ENCODE data around the gene DEDD. TPM values are rescaled to one million over a fixed set of nuclear protein-coding genes. Genes with fewer than 3 reads are reported as not detected.

The DEDD gene
- total and polyA plus RNA-seq, 2 of the 13 experiments (the other 11 are each of a cell fraction or from before 2014, with no cell fraction given) = 12.6 to 27.8 TPM

GRCh38 chr1:161117759-161118581 lies 14.5 kb downstream of the DEDD start, which contains the start of the genes NIT1 and PFDN2 (continued):
- TF ChIP-seq MTF1 (CRISPR knock-in tag; IDR thresholded peaks at IDR 0.05) (no peak), ZNF800 (CRISPR knock-in tag; IDR thresholded peaks at IDR 0.05) (peak; percentile 62; the same call in 1 of the 2 replicates), ZIK1 (CRISPR knock-in tag; IDR thresholded peaks at IDR 0.05; ENCODE audit: borderline replicate concordance, low read depth) (no peak; the same call in 1 of the 2 replicates), ZNF562 (CRISPR knock-in tag; IDR thresholded peaks at IDR 0.05; ENCODE audit: borderline replicate concordance) (no peak), BRF2 (CRISPR knock-in tag; IDR thresholded peaks at IDR 0.05) (no peak), MTA3 (CRISPR knock-in tag; IDR thresholded peaks at IDR 0.05) (no peak), HMGXB3 (CRISPR knock-in tag; IDR thresholded peaks at IDR 0.05; ENCODE audit: borderline replicate concordance) (no peak), TCF7 (IDR thresholded peaks at IDR 0.05; ENCODE audit: low read depth) (no peak), RFX1 (IDR thresholded peaks at IDR 0.05) (no peak), ATF3 (CRISPR knock-in tag; IDR thresholded peaks at IDR 0.05) (no peak), HIVEP1 (CRISPR knock-in tag; IDR thresholded peaks at IDR 0.05) (peak; percentile 43; the same call in 1 of the 2 replicates), ZBTB8A (CRISPR knock-in tag; IDR thresholded peaks at IDR 0.05; ENCODE audit: borderline replicate concordance, low read depth) (no peak), FOXA1 (IDR thresholded peaks at IDR 0.05) (no peak), FOXA1 (CRISPR knock-in tag; IDR thresholded peaks at IDR 0.05) (no peak; the same call in 1 of the 2 replicates), ZNF30 (CRISPR knock-in tag; IDR thresholded peaks at IDR 0.05) (no peak), ATF4 (CRISPR knock-in tag; IDR thresholded peaks at IDR 0.05) (peak in 1 of 2 experiments; percentile 73; a peak in 2 of 4 replicates), FOXM1 (CRISPR knock-in tag; IDR thresholded peaks at IDR 0.05) (no peak), PHF21A (CRISPR knock-in tag; IDR thresholded peaks at IDR 0.05) (0 out of 2 replicates have a peak, but pooled peaks have one; percentile 20), KLF16 (CRISPR knock-in tag; IDR thresholded peaks at IDR 0.05) (peak in 1 of 2 experiments; percentile 83; a peak in 2 of 4 replicates), ATF7-NPFF (CRISPR knock-in tag; IDR thresholded peaks at IDR 0.05; ENCODE audit: low read depth) (peak; percentile 81)

Measured in HepG2 (cell line).